Measurements from ENCODE around the gene H3-3A. TPM values are rescaled to one million over a fixed set of nuclear protein-coding genes. Genes with fewer than 3 reads are reported as not detected.
A peak's percentile ranks its signal among the peaks of the same experiment; 100 is the strongest.

H3-3A gene
- total and polyA plus RNA-seq, 2 experiments from 2014 or later: 913 to 2,407 TPM

DNA sequence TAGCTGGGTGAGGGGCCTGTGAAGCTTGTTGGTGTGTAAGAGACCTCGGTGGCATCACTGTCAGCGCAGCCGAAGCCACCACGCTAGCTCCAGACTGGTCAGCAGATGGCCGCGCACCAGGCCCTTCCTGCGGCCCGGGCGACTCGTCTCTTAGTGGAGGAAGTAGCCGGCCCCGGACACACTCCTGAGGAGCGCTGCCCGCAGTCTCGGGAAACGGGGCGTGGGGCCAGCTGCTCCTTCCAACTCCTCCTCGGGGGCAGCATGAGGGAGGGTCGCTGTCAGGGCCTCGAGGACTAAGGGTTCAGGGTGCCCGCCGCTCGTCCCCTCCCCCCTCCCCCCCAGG is 20.4 kb downstream of the H3-3A start:
- Mint-ChIP-seq H3K27me3 (ENCODE audit: insufficient read depth, low read depth, poor library complexity) (peaks cover 35% of the 10 kb centered on the region), H3K36me3 (ENCODE audit: low read depth) (no peaks in the 10 kb centered on the region; the same call in 2 of the 3 replicates), H3K27ac (no peak overlapping the region), H3K4me1 (peaks cover 3% of the 10 kb centered on the region), H3K4me3 (peak overlapping the region; percentile 83), H3K9me3 (peaks cover 3% of the 10 kb centered on the region; the same call in 1 of the 3 replicates)
- Histone ChIP-seq H4K20me1 (replicated peaks; ENCODE audit: insufficient read depth) (peaks cover 3% of the 10 kb centered on the region; the same call in 1 of the 2 replicates), H3K4me2 (peak overlapping the region; percentile 96), H3K4me3 (peak overlapping the region; percentile 85), H2AFZ (peak overlapping the region; percentile 98), H3K4me1 (ENCODE audit: insufficient read depth) (peaks cover 4% of the 10 kb centered on the region; the same call in 1 of the 2 replicates), H3K79me2 (replicated peaks; ENCODE audit: insufficient read depth) (no peaks in the 10 kb centered on the region), H3F3A (replicated peaks; ENCODE audit: low read depth) (peaks cover 20% of the 10 kb centered on the region), H3K27ac (ENCODE audit: low read depth) (no peak overlapping the region), H3K27me3 (ENCODE audit: insufficient read depth) (peaks cover 27% of the 10 kb centered on the region), H3K36me3 (ENCODE audit: insufficient read depth) (no peaks in the 10 kb centered on the region), H3K9me2 (ENCODE audit: insufficient read depth) (no peaks in the 10 kb centered on the region)
- DNase-seq (ENCODE audit: low spot score) (peak; percentile 73), ATAC-seq (peak; percentile 53)
- TF ChIP-seq CREB1 (CRISPR knock-in tag; IDR thresholded peaks at IDR 0.05; ENCODE audit: low read depth): no peak

DNA sequence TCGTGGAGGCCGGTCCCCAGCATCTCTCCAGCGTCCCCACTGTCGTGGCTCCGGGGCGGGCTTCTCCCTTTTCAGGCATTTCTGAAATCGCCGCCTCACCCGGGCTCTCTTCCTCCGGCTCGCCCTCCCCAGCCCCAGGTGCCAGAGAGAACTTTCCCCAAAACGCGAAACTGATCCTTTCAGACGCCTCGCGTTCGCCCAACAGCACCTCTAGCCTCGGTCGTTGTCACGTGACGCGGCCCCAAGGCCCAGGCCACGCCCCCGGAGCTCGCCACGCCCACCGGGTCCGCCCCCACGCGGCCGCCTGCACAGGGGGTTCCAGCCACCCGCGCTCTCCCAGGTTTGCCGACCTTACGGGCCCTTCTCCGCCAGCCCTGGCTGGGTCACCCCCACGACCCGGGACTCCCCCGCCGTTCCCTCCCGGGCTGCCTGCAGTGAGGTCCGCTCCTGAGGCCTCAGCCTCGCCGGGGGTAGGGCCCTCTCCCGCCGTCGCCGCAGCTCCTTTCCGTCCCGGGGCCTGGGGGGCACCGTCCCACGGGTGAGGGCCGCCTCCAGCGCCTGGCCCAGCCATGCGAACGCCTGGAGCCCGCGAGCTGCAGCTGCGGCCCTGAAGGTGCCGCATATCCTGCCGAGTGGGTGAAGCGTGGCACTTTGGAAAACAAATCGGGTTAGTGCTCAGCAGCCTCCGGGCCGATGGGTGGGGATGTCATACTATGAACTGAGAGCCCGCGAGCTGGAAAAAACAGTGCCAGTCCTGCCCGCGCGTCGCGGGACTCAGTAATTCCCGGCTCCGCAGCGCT is 21.0 kb downstream of the H3-3A start:
- Histone ChIP-seq H3K9me2 (ENCODE audit: insufficient read depth) (no peaks in the 10 kb centered on the region), H3K36me3 (ENCODE audit: insufficient read depth) (no peaks in the 10 kb centered on the region), H2AFZ (peak overlapping the region; percentile 98), H3K27ac (ENCODE audit: low read depth) (no peak overlapping the region), H3K79me2 (replicated peaks; ENCODE audit: insufficient read depth) (no peaks in the 10 kb centered on the region), H3K4me3 (peak overlapping the region; percentile 85), H3K27me3 (ENCODE audit: insufficient read depth) (peaks cover 27% of the 10 kb centered on the region), H3K4me1 (ENCODE audit: insufficient read depth) (peaks cover 4% of the 10 kb centered on the region; the same call in 1 of the 2 replicates), H3K4me2 (peak overlapping the region; percentile 96), H4K20me1 (replicated peaks; ENCODE audit: insufficient read depth) (peaks cover 3% of the 10 kb centered on the region; the same call in 1 of the 2 replicates), H3F3A (replicated peaks; ENCODE audit: low read depth) (peaks cover 15% of the 10 kb centered on the region)
- H3K27me3 Mint-ChIP-seq (ENCODE audit: insufficient read depth, low read depth, poor library complexity): peaks cover 35% of the 10 kb centered on the region
- TF ChIP-seq CREB1 (CRISPR knock-in tag; IDR thresholded peaks at IDR 0.05; ENCODE audit: low read depth) (peak; percentile 37; the same call in 1 of the 2 replicates), EZH2 (IDR thresholded peaks at IDR 0.05; ENCODE audit: low read depth, unreplicated experiment) (no peak), EZH2phosphoT487 (IDR thresholded peaks at IDR 0.05; ENCODE audit: unreplicated experiment) (no peak), POLR2AphosphoS5 (IDR thresholded peaks at IDR 0.05; ENCODE audit: low read depth) (peak; percentile 83)
- no peaks in the 10 kb centered on the region; the same call in 2 of the 3 replicates for H3K36me3 Mint-ChIP-seq (ENCODE audit: low read depth)
- DNase-seq (ENCODE audit: low spot score): peak; percentile 92
- peaks cover 3% of the 10 kb centered on the region; the same call in 1 of the 3 replicates for H3K9me3 Mint-ChIP-seq
- H3K4me1 Mint-ChIP-seq: peaks cover 3% of the 10 kb centered on the region
- no peak overlapping the region for H3K27ac Mint-ChIP-seq
- peak overlapping the region; percentile 83 for H3K4me3 Mint-ChIP-seq
- ATAC-seq: peak; percentile 79

GRCh38 chr1:226085675-226086285 is 23.3 kb downstream of the H3-3A start:
- TF ChIP-seq, protein P1, sequence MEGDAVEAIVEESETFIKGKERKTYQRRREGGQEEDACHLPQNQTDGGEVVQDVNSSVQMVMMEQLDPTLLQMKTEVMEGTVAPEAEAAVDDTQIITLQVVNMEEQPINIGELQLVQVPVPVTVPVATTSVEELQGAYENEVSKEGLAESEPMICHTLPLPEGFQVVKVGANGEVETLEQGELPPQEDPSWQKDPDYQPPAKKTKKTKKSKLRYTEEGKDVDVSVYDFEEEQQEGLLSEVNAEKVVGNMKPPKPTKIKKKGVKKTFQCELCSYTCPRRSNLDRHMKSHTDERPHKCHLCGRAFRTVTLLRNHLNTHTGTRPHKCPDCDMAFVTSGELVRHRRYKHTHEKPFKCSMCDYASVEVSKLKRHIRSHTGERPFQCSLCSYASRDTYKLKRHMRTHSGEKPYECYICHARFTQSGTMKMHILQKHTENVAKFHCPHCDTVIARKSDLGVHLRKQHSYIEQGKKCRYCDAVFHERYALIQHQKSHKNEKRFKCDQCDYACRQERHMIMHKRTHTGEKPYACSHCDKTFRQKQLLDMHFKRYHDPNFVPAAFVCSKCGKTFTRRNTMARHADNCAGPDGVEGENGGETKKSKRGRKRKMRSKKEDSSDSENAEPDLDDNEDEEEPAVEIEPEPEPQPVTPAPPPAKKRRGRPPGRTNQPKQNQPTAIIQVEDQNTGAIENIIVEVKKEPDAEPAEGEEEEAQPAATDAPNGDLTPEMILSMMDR (conservative IDR thresholded peaks at IDR 0.05; ENCODE audit: low read depth in 2 of 2): no peak
- no peak for TF ChIP-seq ETS1 (IDR thresholded peaks at IDR 0.05)
- no peak for TF ChIP-seq STAT1 (IDR thresholded peaks at IDR 0.05; ENCODE audit: unreplicated experiment)
- no peak for TF ChIP-seq JUNB (IDR thresholded peaks at IDR 0.05; ENCODE audit: unreplicated experiment)
- no peak for TF ChIP-seq ZNF331 (CRISPR knock-in tag; IDR thresholded peaks at IDR 0.05; ENCODE audit: low read depth)
- TF ChIP-seq POLR2AphosphoS5 (IDR thresholded peaks at IDR 0.05; ENCODE audit: low read depth): no peak
- peaks cover 35% of the 10 kb centered on the region for H3K27me3 Mint-ChIP-seq (ENCODE audit: insufficient read depth, low read depth, poor library complexity)
- ATAC-seq: no peak
- peaks cover 3% of the 10 kb centered on the region; the same call in 1 of the 3 replicates for H3K9me3 Mint-ChIP-seq
- Histone ChIP-seq H3K4me3 (no peak overlapping the region), H3K9me2 (ENCODE audit: insufficient read depth) (no peaks in the 10 kb centered on the region), H3K27me3 (ENCODE audit: insufficient read depth) (peaks cover 27% of the 10 kb centered on the region), H3K27ac (ENCODE audit: low read depth) (no peak overlapping the region), H3F3A (replicated peaks; ENCODE audit: low read depth) (peaks cover 14% of the 10 kb centered on the region), H3K79me2 (replicated peaks; ENCODE audit: insufficient read depth) (no peaks in the 10 kb centered on the region), H4K20me1 (replicated peaks; ENCODE audit: insufficient read depth) (0 out of 2 replicates have a peak, but pooled peaks cover 3% of the 10 kb centered on the region), H2AFZ (no peak overlapping the region), H3K4me2 (no peak overlapping the region), H3K36me3 (ENCODE audit: insufficient read depth) (no peaks in the 10 kb centered on the region), H3K4me1 (ENCODE audit: insufficient read depth) (peaks cover 4% of the 10 kb centered on the region; the same call in 1 of the 2 replicates)
- DNase-seq (ENCODE audit: low spot score): no peak
- H3K4me1 Mint-ChIP-seq: peaks cover 3% of the 10 kb centered on the region
- no peaks in the 10 kb centered on the region; the same call in 2 of the 3 replicates for H3K36me3 Mint-ChIP-seq (ENCODE audit: low read depth)
- no peak overlapping the region for H3K4me3 Mint-ChIP-seq
- no peak overlapping the region for H3K27ac Mint-ChIP-seq

Data from GM23338 (cell line).